MCF 10A (cell line): ENCODE results near the gene ATP5PB. TPM values are rescaled to one million over a fixed set of nuclear protein-coding genes. Genes with fewer than 3 reads are reported as not detected.

ENCODE experiments used
- BruUV-seq: library from RNA; stranded (reverse); fragments of 400-500 nt; replicated peaks from 2 replicates; lab custom pipeline; 2021; lab: Mats Ljungman, UMichigan
- CTCF ChIA-PET: fragments of 300-600 bp; sonication (Branson Sonifier 250); formaldehyde crosslinking; extraction: SDS; loops from one replicate; lab custom pipeline; 2021; ENCODE audit warnings: antibody characterized with exemption, inconsistent platforms; lab: Yijun Ruan, JAX
- POLR2A ChIA-PET: fragments of 300-600, 350-650 bp; sonication (Branson Sonifier 250); formaldehyde crosslinking; extraction: SDS; loops from one replicate; lab custom pipeline; 2020; ENCODE audit warnings: antibody characterized with exemption, inconsistent platforms; lab: Yijun Ruan, JAX
- DNase-seq: peaks from one replicate; pipeline ENCODE4 v3.0.0-alpha.2; 2018; ENCODE audit not compliant: unreplicated experiment
- H3K27ac Mint-ChIP-seq: one replicate; pipeline ENCODE4 v1.8.0; 2022; ENCODE audit warnings: mild to moderate bottlenecking, low read depth, mixed read lengths; ENCODE audit not compliant: unreplicated experiment
- H3K27me3 Mint-ChIP-seq: one replicate; pipeline ENCODE4 v1.8.0; 2022; ENCODE audit warnings: mixed read lengths; ENCODE audit not compliant: insufficient read depth, unreplicated experiment
- H3K36me3 Mint-ChIP-seq: one replicate; pipeline ENCODE4 v1.8.0; 2022; ENCODE audit warnings: mild to moderate bottlenecking, moderate library complexity, mixed read lengths; ENCODE audit not compliant: insufficient read depth, unreplicated experiment
- H3K4me1 Mint-ChIP-seq: one replicate; pipeline ENCODE4 v1.8.0; 2022; ENCODE audit warnings: mixed read lengths; ENCODE audit not compliant: insufficient read depth, unreplicated experiment
- H3K4me3 Mint-ChIP-seq: one replicate; pipeline ENCODE4 v1.8.0; 2022; ENCODE audit warnings: mild to moderate bottlenecking, moderate library complexity, mixed read lengths; ENCODE audit not compliant: unreplicated experiment
- H3K9me3 Mint-ChIP-seq: one replicate; pipeline ENCODE4 v1.8.0; 2022; ENCODE audit warnings: mixed read lengths; ENCODE audit not compliant: unreplicated experiment
- intact Hi-C: fragments of 100-400 bp; cut with micrococcal nuclease; formaldehyde crosslinking; loops from 2 replicates; pipeline ENCODE4 v1.14.1; 2022
- total RNA-seq: library from RNA; stranded (reverse); gene quantifications from 2 replicates; pipeline ENCODE4 v1.2.3, GENCODE V29; 2022
- TF ChIP-seq, protein P1 (sequence below): fragments of 200-600 bp; IDR thresholded peaks from one replicate; pipeline ENCODE4 v1.8.0; 2022; ENCODE audit warnings: antibody characterized with exemption, mild to moderate bottlenecking; ENCODE audit not compliant: unreplicated experiment

The ATP5PB gene
- total RNA-seq, 1 experiment from 2014 or later = 348 TPM

DNA sequence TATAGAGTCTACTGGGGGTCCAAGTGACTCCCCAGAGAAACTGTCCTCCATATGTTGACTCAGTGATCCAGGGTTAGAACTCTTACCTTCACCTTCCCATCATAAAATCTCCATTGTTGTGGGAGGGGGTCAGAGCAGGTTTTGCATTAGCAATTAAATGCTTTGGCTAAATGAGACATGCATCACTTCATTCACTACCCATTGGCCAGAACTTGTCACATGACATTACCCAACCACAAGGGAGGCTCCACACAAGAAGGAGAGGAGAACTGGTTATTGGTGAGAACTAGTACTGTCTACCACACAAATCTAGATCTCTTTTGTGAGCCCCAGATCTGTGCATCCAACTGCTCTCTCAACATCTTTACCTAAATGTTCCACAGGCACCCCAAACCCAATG, 20.3 kb downstream of the ATP5PB start:
- Mint-ChIP-seq H3K27me3 (no peaks in the 10 kb centered on the region), H3K9me3 (no peaks in the 10 kb centered on the region), H3K4me3 (no peak overlapping the region), H3K4me1 (no peaks in the 10 kb centered on the region), H3K27ac (no peak overlapping the region), H3K36me3 (no peaks in the 10 kb centered on the region)
- intact Hi-C loops = no loop called here
- no TSS peak for BruUV-seq
- TF ChIP-seq, protein P1, sequence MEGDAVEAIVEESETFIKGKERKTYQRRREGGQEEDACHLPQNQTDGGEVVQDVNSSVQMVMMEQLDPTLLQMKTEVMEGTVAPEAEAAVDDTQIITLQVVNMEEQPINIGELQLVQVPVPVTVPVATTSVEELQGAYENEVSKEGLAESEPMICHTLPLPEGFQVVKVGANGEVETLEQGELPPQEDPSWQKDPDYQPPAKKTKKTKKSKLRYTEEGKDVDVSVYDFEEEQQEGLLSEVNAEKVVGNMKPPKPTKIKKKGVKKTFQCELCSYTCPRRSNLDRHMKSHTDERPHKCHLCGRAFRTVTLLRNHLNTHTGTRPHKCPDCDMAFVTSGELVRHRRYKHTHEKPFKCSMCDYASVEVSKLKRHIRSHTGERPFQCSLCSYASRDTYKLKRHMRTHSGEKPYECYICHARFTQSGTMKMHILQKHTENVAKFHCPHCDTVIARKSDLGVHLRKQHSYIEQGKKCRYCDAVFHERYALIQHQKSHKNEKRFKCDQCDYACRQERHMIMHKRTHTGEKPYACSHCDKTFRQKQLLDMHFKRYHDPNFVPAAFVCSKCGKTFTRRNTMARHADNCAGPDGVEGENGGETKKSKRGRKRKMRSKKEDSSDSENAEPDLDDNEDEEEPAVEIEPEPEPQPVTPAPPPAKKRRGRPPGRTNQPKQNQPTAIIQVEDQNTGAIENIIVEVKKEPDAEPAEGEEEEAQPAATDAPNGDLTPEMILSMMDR = no peak
- DNase-seq = no peak
- ChIA-PET POLR2A (no interaction called here), CTCF (no interaction called here)

- no TSS peak for BruUV-seq
- H3K36me3 Mint-ChIP-seq = no peaks in the 10 kb centered on the region
- ChIA-PET CTCF (interaction anchor here (0.5 to 2.2 kb wide), 2 partner anchors 38 to 1146 kb away, joined by 3 to 6 read pairs; no protein-coding TSS in a partner anchor), POLR2A (no interaction called here)
- DNase-seq = no peak
- no peaks in the 10 kb centered on the region for H3K4me1 Mint-ChIP-seq
- H3K27ac Mint-ChIP-seq = no peak overlapping the region
- intact Hi-C loops = no loop called here
- TF ChIP-seq, protein P1 = no peak
- no peaks in the 10 kb centered on the region for H3K9me3 Mint-ChIP-seq
- no peak overlapping the region for H3K4me3 Mint-ChIP-seq
- H3K27me3 Mint-ChIP-seq = no peaks in the 10 kb centered on the region
These were observed 21.3 kb downstream of the ATP5PB start for GRCh38 chr1:111470596-111470995.

DNA sequence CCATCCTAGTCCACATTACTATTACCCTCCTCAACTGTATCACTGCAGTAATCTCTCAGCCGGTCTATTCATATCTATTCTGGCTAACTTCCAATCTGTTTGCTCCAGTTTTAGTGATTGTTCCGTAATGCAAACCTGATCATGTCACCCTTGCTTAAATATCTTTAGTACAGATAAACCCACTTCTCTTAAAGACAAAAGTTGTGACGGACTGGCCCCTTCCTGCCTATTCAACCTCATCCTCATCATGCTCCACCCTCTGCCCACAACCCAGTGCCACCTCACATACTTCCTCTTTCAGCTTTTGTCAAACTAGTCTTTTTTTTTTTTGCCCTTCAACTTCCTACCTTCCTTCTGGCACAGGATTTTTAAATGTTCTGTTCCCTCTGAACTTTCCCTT, 21.7 kb downstream of the ATP5PB start:
- DNase-seq = no peak
- H3K4me3 Mint-ChIP-seq = no peak overlapping the region
- TF ChIP-seq, protein P1 = no peak
- no peaks in the 10 kb centered on the region for H3K36me3 Mint-ChIP-seq
- no peaks in the 10 kb centered on the region for H3K9me3 Mint-ChIP-seq
- CTCF ChIA-PET = interaction anchor here (0.5 to 2.2 kb wide), 3 partner anchors 37 to 1460 kb away, joined by 3 to 6 read pairs (median 4); no protein-coding TSS in a partner anchor
- H3K27me3 Mint-ChIP-seq = no peaks in the 10 kb centered on the region
- H3K4me1 Mint-ChIP-seq = no peaks in the 10 kb centered on the region
- intact Hi-C loops = no loop called here
- no peak overlapping the region for H3K27ac Mint-ChIP-seq
- POLR2A ChIA-PET = no interaction called here
- no TSS peak for BruUV-seq

GRCh38 chr1:111471538-111471937, 22.3 kb downstream of the ATP5PB start:
- Mint-ChIP-seq H3K36me3 (no peaks in the 10 kb centered on the region), H3K4me1 (no peaks in the 10 kb centered on the region), H3K4me3 (no peak overlapping the region), H3K27me3 (no peaks in the 10 kb centered on the region), H3K27ac (no peak overlapping the region), H3K9me3 (no peaks in the 10 kb centered on the region)
- TF ChIP-seq, protein P1 = no peak
- ChIA-PET CTCF (interaction anchor here (0.7 to 2.2 kb wide), 3 partner anchors 21 to 1460 kb away, joined by 3 to 6 read pairs (median 4); no protein-coding TSS in a partner anchor), POLR2A (no interaction called here)
- DNase-seq = no peak
- intact Hi-C loops = no loop called here
- BruUV-seq = no TSS peak
